H9 (cell line): ENCODE measurements around the gene CTSH. TPM values are rescaled to one million over a fixed set of nuclear protein-coding genes. Genes with fewer than 3 reads are reported as not detected.

Experiments used
- DNase-seq: peaks from one replicate; pipeline ENCODE4 v3.0.0-alpha.2; 2017
- H2AFZ ChIP-seq: one replicate; pipeline ENCODE4 v1.6.1; 2013; ENCODE audit warnings: mild to moderate bottlenecking, low read length, control low read depth, moderate library complexity
- H2AK5ac ChIP-seq: 2 replicates; pipeline ENCODE4 v1.6.1; 2013; ENCODE audit warnings: low read length, control low read depth, mixed read lengths; ENCODE audit not compliant: insufficient read length
- H2BK120ac ChIP-seq: one replicate; pipeline ENCODE4 v1.6.1; 2013; ENCODE audit warnings: low read depth, mild to moderate bottlenecking, low read length, control low read depth, inconsistent platforms; ENCODE audit not compliant: poor library complexity, severe bottlenecking
- H2BK12ac ChIP-seq: 2 replicates; pipeline ENCODE4 v1.6.1; 2013; ENCODE audit warnings: low read length, control low read depth, mixed read lengths, low read depth; ENCODE audit not compliant: insufficient read length
- H2BK15ac ChIP-seq: 2 replicates; pipeline ENCODE4 v1.6.1; 2013; ENCODE audit warnings: low read depth, low read length, control low read depth
- H2BK20ac ChIP-seq: one replicate; pipeline ENCODE4 v1.6.1; 2013; ENCODE audit warnings: low read depth, mild to moderate bottlenecking, low read length, control low read depth, inconsistent platforms; ENCODE audit not compliant: poor library complexity, severe bottlenecking
- H2BK5ac ChIP-seq: 2 replicates; pipeline ENCODE4 v1.6.1; 2013; ENCODE audit warnings: low read length, control low read depth, mixed read lengths; ENCODE audit not compliant: insufficient read length
- H3K14ac ChIP-seq: 2 replicates; pipeline ENCODE4 v1.6.1; 2013; ENCODE audit warnings: low read length, control low read depth; ENCODE audit not compliant: insufficient read depth
- H3K18ac ChIP-seq: 2 replicates; pipeline ENCODE4 v1.6.1; 2013; ENCODE audit warnings: low read depth, mild to moderate bottlenecking, mixed read lengths, low read length, control low read depth; ENCODE audit not compliant: insufficient read length
- H3K23ac ChIP-seq: 2 replicates; pipeline ENCODE4 v1.6.1; 2013; ENCODE audit warnings: low read length, control low read depth, mixed read lengths, low read depth; ENCODE audit not compliant: insufficient read length
- H3K23me2 ChIP-seq: 2 replicates; pipeline ENCODE4 v1.6.1; 2013; ENCODE audit warnings: low read depth, mild to moderate bottlenecking, mixed read lengths, low read length, control low read depth; ENCODE audit not compliant: insufficient read length, poor library complexity, severe bottlenecking
- H3K27ac ChIP-seq: 2 replicates; pipeline ENCODE4 v1.5.1; 2013; ENCODE audit warnings: low read length, control low read depth, mixed read lengths, low read depth; ENCODE audit not compliant: insufficient read length
- H3K27me3 ChIP-seq: 2 replicates; pipeline ENCODE4 v1.6.1; 2013; ENCODE audit warnings: low read length, control low read depth, inconsistent platforms; ENCODE audit not compliant: insufficient read depth
- H3K4ac ChIP-seq: 2 replicates; pipeline ENCODE4 v1.6.1; 2013; ENCODE audit warnings: low read depth, mild to moderate bottlenecking, control low read depth, inconsistent platforms, low read length, moderate library complexity
- H3K4me1 ChIP-seq: 2 replicates; pipeline ENCODE4 v1.6.1; 2013; ENCODE audit warnings: low read length, control low read depth, inconsistent platforms; ENCODE audit not compliant: insufficient read depth
- H3K4me2 ChIP-seq: 2 replicates; pipeline ENCODE4 v1.6.1; 2013; ENCODE audit warnings: low read length, control low read depth, mixed read lengths; ENCODE audit not compliant: insufficient read length, insufficient read depth
- H3K56ac ChIP-seq: 2 replicates; pipeline ENCODE4 v1.6.1; 2013; ENCODE audit warnings: low read depth, mild to moderate bottlenecking, mixed read lengths, low read length, control low read depth; ENCODE audit not compliant: insufficient read length
- H3K79me1 ChIP-seq: 2 replicates; pipeline ENCODE4 v1.6.1; 2013; ENCODE audit warnings: low read depth, mild to moderate bottlenecking, moderate library complexity, low read length, control low read depth, inconsistent platforms; ENCODE audit not compliant: insufficient read depth, poor library complexity, severe bottlenecking
- H3K79me2 ChIP-seq: 2 replicates; pipeline ENCODE4 v1.6.1; 2013; ENCODE audit warnings: low read length, control low read depth, inconsistent platforms; ENCODE audit not compliant: insufficient read depth
- H3K9ac ChIP-seq: 2 replicates; pipeline ENCODE4 v1.6.1; 2013; ENCODE audit warnings: low read length, control low read depth, mixed read lengths; ENCODE audit not compliant: insufficient read length; ENCODE audit errors: extremely low read depth
- H3K9me3 ChIP-seq: one replicate; pipeline ENCODE4 v1.6.1; 2013; ENCODE audit warnings: low read depth, low read length, inconsistent platforms; ENCODE audit not compliant: control insufficient read depth
- H3T11ph ChIP-seq: one replicate; pipeline ENCODE4 v1.6.1; 2013; ENCODE audit warnings: mild to moderate bottlenecking, low read length, control low read depth, inconsistent platforms
- H4K20me1 ChIP-seq: one replicate; pipeline ENCODE4 v1.6.1; 2013; ENCODE audit not compliant: control insufficient read depth, insufficient read length, insufficient read depth
- H4K5ac ChIP-seq: 2 replicates; pipeline ENCODE4 v1.6.1; 2013; ENCODE audit warnings: low read depth, mild to moderate bottlenecking, mixed read lengths, low read length, control low read depth; ENCODE audit not compliant: insufficient read length
- H4K8ac ChIP-seq: replicated peaks from 2 replicates; pipeline ENCODE4 v1.6.1; 2013; ENCODE audit warnings: low read length, control low read depth, mixed read lengths, low read depth; ENCODE audit not compliant: insufficient read length
- H4K91ac ChIP-seq: 2 replicates; pipeline ENCODE4 v1.6.1; 2013; ENCODE audit warnings: low read depth, mild to moderate bottlenecking, moderate library complexity, mixed read lengths, low read length, control low read depth; ENCODE audit not compliant: insufficient read length
- H3K27ac Mint-ChIP-seq, 3 experiments: 2 replicates in 2 of 3; 3 replicates in 1 of 3; pipeline ENCODE4 v1.8.0; 2020 to 2021; ENCODE audit warnings: mixed read lengths in 3 of 3, mild to moderate bottlenecking in 1 of 3, moderate library complexity in 1 of 3
- H3K27me3 Mint-ChIP-seq: 2 replicates; pipeline ENCODE4 v1.8.0; 2021; ENCODE audit warnings: low read depth, mild to moderate bottlenecking, moderate library complexity, mixed read lengths
- H3K36me3 Mint-ChIP-seq, 3 experiments: 2 replicates in 2 of 3; 3 replicates in 1 of 3; pipeline ENCODE4 v1.8.0; 2020 to 2021; ENCODE audit warnings: low read depth in 3 of 3, mixed read lengths in 3 of 3; ENCODE audit not compliant: insufficient read depth in 1 of 3
- H3K4me1 Mint-ChIP-seq, 2 experiments: 2 replicates each; pipeline ENCODE4 v1.8.0; 2020; ENCODE audit warnings: mixed read lengths in 2 of 2
- H3K4me3 Mint-ChIP-seq, 2 experiments: 2 replicates in 1 of 2; 3 replicates in 1 of 2; pipeline ENCODE4 v1.8.0; 2020 to 2021; ENCODE audit warnings: mild to moderate bottlenecking in 2 of 2, mixed read lengths in 2 of 2, moderate library complexity in 1 of 2
- H3K9me3 Mint-ChIP-seq, 2 experiments: 2 replicates in 1 of 2; 3 replicates in 1 of 2; pipeline ENCODE4 v1.8.0; 2020; ENCODE audit warnings: mild to moderate bottlenecking in 2 of 2, mixed read lengths in 2 of 2, moderate library complexity in 1 of 2
- WGBS: extraction: QIAGEN DNeasy Blood & Tissue Kit; methylation state at CpG from one replicate; pipeline ENCODE4 v1.1.7; 2013; ENCODE audit warnings: missing lambda C conversion rate, low lambda C conversion rate, mixed read lengths; ENCODE audit not compliant: insufficient read length; ENCODE audit errors: extremely low coverage; 5-methylcytosine and 5-hydroxymethylcytosine counted together
- total RNA-seq: library from RNA; stranded (reverse); gene quantifications from 2 replicates; pipeline ENCODE4 v1.2.1, GENCODE V29; 2021
- TF ChIP-seq, protein P1 (sequence below): fragments of 200-600 bp; sonication (generic); conservative IDR thresholded peaks from 3 replicates; pipeline ENCODE4 v1.8.0; 2021; ENCODE audit warnings: antibody characterized with exemption, mild to moderate bottlenecking

CTSH gene
- total RNA-seq, 1 experiment from 2014 or later = 15.5 TPM

DNA sequence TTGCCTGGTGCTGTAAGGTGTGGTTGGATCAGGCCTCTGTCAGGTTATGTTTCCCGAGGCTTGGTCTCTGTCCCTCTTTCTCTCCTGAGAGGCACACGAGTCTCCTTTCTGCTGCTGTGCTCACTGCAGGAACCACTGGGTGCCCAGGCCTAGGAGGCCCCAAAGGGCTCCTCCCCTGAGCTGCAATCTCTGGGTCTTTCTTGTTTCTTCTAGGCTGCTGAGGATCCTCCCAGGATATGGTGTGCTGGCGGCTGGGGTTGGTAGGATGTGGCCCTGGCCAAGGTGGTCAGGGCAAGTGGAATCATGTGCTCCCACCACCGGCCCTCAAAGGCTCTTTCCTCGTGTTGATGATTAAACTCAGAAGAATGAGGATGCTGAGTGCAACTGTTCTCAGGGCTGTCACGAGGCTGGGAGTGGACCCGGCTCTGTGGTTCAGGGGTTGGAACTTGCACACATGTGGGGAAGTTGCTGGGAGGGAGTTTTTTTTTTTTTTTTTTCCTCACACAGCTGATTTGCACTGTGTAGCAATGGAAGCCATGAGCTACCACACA, 43.6 kb upstream of the CTSH start:
- no peaks in the 10 kb centered on the region; a peak in 1 of 7 replicates for H3K36me3 Mint-ChIP-seq
- no peak overlapping the region for H3K9ac ChIP-seq
- no peaks in the 10 kb centered on the region for H3K79me1 ChIP-seq
- H4K8ac ChIP-seq = no peak overlapping the region
- no peak overlapping the region for H4K91ac ChIP-seq
- TF ChIP-seq, protein P1, sequence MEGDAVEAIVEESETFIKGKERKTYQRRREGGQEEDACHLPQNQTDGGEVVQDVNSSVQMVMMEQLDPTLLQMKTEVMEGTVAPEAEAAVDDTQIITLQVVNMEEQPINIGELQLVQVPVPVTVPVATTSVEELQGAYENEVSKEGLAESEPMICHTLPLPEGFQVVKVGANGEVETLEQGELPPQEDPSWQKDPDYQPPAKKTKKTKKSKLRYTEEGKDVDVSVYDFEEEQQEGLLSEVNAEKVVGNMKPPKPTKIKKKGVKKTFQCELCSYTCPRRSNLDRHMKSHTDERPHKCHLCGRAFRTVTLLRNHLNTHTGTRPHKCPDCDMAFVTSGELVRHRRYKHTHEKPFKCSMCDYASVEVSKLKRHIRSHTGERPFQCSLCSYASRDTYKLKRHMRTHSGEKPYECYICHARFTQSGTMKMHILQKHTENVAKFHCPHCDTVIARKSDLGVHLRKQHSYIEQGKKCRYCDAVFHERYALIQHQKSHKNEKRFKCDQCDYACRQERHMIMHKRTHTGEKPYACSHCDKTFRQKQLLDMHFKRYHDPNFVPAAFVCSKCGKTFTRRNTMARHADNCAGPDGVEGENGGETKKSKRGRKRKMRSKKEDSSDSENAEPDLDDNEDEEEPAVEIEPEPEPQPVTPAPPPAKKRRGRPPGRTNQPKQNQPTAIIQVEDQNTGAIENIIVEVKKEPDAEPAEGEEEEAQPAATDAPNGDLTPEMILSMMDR = no peak
- H2BK12ac ChIP-seq = no peak overlapping the region
- H3K14ac ChIP-seq = no peak overlapping the region
- H2BK20ac ChIP-seq = no peak overlapping the region
- H3K4me2 ChIP-seq = no peak overlapping the region
- no peaks in the 10 kb centered on the region for H3K79me2 ChIP-seq
- H3K18ac ChIP-seq = no peak overlapping the region
- H3K4me1 ChIP-seq = no peaks in the 10 kb centered on the region
- H2AFZ ChIP-seq = no peak overlapping the region
- H2BK15ac ChIP-seq = no peak overlapping the region
- H3K4me1 Mint-ChIP-seq = peaks cover 2 to 3% of the 10 kb centered on the region in 2 experiments; a peak in 1 of 4 replicates
- no peak overlapping the region for H3K4me3 Mint-ChIP-seq
- H2BK120ac ChIP-seq = no peak overlapping the region
- no peak overlapping the region for H3K23ac ChIP-seq
- H3K9me3 Mint-ChIP-seq = no peaks in the 10 kb centered on the region; a peak in 1 of 5 replicates
- no peak for DNase-seq
- WGBS = no CpG with 5 or more reads among the region's 7 CpGs
- H2AK5ac ChIP-seq = no peak overlapping the region
- no peak overlapping the region for H3K56ac ChIP-seq
- H3T11ph ChIP-seq = no peak overlapping the region
- H3K27ac ChIP-seq = no peak overlapping the region
- no peak overlapping the region for H2BK5ac ChIP-seq
- H4K20me1 ChIP-seq = no peaks in the 10 kb centered on the region
- H3K27me3 Mint-ChIP-seq = peaks cover 9% of the 10 kb centered on the region
- no peak overlapping the region for H3K27ac Mint-ChIP-seq
- no peaks in the 10 kb centered on the region for H3K23me2 ChIP-seq
- no peak overlapping the region for H3K4ac ChIP-seq
- H3K9me3 ChIP-seq = no peaks in the 10 kb centered on the region
- H3K27me3 ChIP-seq = no peaks in the 10 kb centered on the region
- H4K5ac ChIP-seq = no peak overlapping the region
